Glomerular visceral epithelial cell (primary cell): ENCODE results near the gene GADD45B.

Experiments used
- DNase-seq: peaks from one replicate; pipeline ENCODE4 v3.0.0-alpha.2; 2016; ENCODE audit errors: extremely low spot score

The GADD45B gene

DNA sequence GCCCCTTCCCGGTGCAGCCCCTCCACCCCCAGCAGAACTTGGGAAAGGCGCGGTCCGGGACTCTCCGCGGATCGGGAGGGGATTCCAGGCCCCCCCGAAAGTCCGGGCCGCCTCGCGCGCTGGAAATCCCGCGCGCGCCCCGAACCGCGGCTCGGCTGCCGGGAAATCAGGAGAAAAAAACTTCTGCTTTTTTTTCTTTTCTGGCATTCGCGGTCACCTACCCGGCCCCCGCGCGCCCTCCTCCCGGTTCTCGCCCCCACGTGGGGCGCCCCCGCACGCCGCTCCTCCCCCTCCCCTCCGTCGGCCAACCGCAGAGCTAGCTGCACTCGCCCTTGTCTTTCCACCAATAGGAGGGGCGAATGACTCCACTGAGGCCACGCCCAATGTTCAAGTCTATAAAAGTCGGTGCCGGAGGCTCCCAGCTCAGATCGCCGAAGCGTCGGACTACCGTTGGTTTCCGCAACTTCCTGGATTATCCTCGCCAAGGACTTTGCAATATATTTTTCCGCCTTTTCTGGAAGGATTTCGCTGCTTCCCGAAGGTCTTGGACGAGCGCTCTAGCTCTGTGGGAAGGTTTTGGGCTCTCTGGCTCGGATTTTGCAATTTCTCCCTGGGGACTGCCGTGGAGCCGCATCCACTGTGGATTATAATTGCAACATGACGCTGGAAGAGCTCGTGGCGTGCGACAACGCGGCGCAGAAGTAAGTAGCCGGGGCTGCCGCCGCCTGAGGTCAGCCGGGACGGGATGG, at the start of gene GADD45B:
TSS of gene GADD45B (plus strand) at position 426 of the 749 bp plus-strand sequence. CDS start at position 658, 232 bp downstream.
- DNase-seq, result peak; percentile 99

DNA sequence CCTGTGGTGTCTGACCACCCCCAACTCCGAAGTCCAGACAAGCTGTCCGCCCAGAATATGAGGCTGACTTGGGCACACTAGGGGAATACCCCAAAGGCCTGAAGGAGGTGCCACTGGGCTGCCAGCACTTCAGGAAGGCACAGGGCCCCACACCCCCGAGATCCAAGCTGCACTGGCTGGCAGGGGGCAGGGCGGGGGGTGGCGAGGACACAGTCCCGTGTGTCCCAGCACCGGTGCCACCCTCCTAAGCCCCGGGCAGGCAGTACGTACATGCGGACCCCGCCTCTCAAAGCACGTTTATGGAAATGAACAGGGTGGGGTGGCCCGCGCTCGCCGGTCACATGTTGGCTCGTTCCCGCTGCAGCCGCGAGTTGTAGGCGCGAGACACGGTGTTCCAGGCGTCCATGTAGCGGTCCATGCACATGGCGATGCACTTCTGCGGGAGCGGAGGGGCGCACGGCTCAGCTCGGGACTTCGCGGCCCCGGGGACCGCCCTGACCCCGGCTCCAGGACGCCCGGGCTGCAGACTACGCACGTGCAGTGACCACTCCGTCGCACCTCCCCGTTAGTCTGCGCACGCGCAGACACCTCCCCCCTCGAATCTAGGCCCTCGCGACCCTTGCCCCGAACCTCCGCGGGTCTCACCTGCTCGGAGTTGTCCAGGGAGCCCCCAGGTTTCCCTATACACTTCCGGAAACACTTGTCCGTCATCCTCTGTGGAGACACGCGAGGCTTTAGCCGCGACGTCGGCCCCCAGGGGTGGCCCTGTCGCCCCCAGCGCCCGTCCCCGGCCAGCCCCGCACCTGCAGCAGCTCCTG, 49.1 kb upstream of the GADD45B start:
- DNase-seq, result peak; percentile 53

- DNase-seq, result peak; percentile 96
Observed at GRCh38 chr19:2427429-2428320, 48.3 kb upstream of the GADD45B start, which contains the start of gene TIMM13. Gene TIMM13 (minus strand): TSS chr19:2427586. CDS start chr19:2427533, 53 bp downstream.

GRCh38 chr19:2428321-2428690, 47.6 kb upstream of the GADD45B start:
- no peak for DNase-seq

- no peak for DNase-seq
Observed at GRCh38 chr19:2428756-2429711, 46.9 kb upstream of the GADD45B start.

GRCh38 chr19:2429917-2430535, 45.9 kb upstream of the GADD45B start:
- DNase-seq, result no peak

DNA sequence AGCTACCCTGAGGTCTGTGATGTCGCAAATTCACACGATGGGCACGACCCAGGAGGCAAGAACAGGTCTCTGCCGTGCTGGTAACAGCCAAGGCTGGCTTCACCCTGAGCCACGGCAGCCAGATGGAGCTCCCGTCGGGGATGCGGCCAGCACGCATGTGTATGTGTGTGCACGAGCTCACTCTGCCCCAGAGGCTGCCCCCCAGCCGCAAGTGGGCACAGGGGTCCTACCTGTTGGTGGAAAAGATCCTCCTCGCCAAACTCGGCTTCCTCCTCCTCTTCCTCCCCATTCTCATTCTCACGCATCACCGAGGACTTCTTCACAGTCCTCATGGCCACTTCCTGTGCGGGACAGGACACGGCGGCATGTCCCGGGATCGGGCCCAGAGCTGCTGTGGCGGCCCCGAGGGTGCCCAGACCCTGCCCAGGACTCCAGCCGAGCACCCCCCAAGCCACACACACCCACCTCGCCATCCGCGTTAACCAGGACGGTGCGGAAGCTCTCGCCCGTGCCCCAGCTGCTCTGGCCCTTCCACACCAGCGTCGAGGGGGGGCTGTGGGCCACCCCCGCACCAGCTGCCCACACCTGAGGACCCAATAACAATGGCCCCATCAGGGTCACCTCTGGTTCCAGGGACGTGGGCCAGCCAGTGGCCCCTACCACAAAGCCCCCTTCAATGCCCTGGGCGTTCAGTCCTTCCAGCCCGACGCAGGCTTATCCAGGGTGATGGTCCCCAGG, 44.4 kb upstream of the GADD45B start:
- DNase-seq, result no peak

GRCh38 chr19:2432131-2432848, 43.6 kb upstream of the GADD45B start:
- no peak for DNase-seq

- DNase-seq, result no peak
Observed at GRCh38 chr19:2433854-2434253, 42.1 kb upstream of the GADD45B start.

GRCh38 chr19:2434267-2434666, 41.7 kb upstream of the GADD45B start:
- DNase-seq, result no peak

- DNase-seq, result no peak
Observed at GRCh38 chr19:2434721-2435265, 41.1 kb upstream of the GADD45B start.

DNA sequence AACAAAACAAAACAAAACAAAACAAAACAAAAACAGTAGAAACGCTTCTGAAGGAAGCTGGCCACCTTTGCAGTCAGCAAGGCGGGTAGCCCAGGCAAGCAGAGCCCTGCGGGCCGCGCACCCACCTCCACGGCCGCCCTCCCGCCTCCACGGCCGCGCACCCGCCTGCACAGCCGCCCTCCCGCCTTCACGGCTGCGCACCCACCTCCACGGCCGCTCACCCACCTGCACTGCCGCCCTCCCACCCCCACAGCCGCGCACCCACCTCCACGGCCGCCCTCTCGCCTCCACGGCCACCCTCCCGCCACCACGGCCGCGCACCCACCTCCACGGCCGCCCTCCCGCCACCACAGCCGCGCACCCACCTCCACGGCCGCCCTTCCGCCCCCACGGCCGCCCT, 39.5 kb upstream of the GADD45B start:
- no peak for DNase-seq

GRCh38 chr19:2436926-2437325, 39.0 kb upstream of the GADD45B start:
- no peak for DNase-seq

DNA sequence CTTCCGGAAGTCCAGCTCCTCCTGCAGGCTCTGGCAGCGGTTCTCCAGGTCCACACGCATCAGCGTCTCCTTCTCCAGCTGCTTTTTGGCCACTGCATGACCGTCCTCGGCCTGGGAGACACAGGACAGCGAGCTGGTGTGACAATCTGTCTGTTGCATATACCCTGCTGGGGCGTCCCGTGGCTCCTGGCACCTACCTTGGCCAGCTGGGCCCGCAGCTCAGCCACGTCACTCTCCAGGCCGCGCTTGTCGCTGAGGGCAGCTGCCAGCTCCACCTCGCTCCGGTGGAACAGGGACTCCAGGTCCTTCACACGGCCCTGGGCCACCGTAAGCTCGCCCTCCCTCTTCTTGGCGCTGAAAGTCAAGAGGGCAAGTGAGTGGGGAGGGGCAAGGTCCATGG, 37.7 kb upstream of the GADD45B start:
- DNase-seq, result no peak

DNA sequence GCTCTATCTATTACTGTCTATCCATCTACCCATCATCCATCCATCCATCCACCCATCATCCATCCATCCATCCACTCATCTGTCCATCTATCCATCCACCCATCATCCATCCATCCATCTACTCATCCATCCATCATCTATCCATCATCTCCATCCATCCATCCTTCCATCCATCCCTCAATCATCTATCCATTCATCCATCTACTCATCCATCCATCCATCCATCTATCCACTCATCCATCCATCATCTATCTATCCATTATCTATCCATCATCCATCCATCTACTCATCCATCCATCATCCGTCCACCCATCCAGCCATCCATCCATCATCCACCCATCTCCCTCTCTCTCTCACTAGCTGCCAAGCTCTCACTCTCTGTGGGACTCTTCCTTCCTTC, 35.4 kb upstream of the GADD45B start:
- no peak for DNase-seq

DNA sequence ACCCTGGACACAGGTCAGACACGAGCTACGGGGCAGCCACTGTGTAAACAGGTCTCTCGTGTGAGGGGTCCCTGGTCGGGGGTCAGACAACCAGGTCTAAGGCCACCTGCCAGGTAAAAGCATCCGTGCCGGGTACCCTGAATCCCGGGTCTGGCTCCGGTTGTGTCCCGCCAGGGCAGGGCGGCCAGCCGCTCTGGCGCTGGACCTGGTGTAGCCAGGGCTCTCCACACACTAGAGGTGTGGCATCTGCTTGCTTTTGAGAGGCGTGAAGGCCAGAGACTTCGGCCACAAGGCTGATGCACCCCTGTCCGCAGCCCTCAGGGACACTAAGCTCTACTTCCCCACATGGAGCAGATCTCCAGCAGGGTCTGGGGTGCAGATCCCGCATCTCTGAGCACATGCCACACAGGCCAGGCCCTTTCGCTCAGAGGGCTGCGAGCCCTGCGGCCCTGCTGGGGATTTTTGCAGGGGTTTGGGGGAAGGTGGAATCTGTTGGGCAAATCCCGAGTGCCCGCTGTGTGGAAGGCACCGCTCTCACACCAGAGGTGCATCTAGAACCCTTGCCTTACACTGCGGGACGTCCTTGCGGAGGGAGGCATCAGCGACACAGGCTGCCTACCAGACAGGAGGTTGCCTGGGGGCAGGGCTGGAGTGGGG, 34.7 kb upstream of the GADD45B start:
- DNase-seq, result no peak

- DNase-seq, result no peak
Observed at GRCh38 chr19:2443116-2443784, 32.7 kb upstream of the GADD45B start.

DNA sequence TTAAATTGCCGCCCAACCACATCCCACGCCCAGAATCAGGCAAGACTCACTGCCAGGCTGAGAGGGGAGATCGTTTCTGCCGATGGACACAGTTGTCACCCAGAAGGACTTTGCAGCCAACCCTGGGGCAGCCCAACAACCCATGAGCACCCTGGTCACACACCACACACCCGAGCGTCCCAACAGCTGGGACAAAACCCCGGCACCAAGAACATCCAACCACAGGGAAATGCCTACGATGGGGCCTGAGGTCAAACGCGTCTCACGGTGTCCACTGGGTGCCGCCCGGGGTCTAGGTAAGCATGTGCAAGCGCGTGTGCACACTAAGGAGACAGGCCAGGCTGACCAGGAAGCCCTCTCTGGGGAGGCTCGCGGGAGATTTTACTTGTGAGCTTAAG, 32.1 kb upstream of the GADD45B start:
- DNase-seq, result no peak
